ENCODE data around the gene MAGEB1. TPM values are rescaled to one million over a fixed set of nuclear protein-coding genes. Genes with fewer than 3 reads are reported as not detected.

MAGEB1 gene, protein sequence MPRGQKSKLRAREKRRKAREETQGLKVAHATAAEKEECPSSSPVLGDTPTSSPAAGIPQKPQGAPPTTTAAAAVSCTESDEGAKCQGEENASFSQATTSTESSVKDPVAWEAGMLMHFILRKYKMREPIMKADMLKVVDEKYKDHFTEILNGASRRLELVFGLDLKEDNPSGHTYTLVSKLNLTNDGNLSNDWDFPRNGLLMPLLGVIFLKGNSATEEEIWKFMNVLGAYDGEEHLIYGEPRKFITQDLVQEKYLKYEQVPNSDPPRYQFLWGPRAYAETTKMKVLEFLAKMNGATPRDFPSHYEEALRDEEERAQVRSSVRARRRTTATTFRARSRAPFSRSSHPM
- total RNA-seq, result not detected

DNA sequence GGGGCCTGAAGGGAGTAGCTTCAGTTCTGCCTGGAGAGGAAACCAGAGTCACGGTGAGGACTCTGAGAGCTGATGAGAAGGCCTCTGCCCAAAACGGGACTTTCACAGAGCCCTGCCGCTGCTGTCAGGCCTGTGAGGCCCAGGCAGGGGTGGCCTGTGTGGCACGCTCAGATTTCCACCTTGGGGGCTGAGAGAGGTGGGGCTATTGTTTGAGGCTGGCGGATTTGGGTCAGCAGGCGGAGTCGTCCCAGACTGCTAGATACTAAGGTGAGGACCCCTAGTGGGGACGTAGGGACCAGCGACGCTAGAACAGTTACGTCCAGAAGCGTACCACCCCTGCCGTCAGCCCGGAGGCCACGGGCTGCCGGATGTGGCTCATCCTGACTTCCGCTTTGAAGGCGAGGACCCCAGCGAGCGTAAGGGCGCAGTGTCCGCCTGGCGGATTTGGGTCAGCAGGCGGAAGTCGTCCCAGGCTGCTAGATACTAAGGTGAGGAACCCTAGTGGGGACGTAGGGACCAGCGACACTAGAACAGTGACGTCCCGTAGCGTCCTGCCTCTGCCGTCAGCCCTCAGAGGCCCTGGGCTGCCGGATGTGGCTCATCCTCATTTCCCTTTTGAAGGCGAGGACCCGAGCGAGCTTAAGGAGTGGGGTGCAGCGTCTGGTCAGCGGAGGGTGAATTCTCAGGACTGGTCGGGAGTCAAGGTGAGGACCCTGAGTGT lies at the start of gene MAGEB1:
MAGEB1 (plus strand) TSS at position 378 of the 721 bp plus-strand sequence. CDS start 3,348 bp downstream, outside the sequence.
- no peak for DNase-seq (ENCODE audit: low spot score)

DNA sequence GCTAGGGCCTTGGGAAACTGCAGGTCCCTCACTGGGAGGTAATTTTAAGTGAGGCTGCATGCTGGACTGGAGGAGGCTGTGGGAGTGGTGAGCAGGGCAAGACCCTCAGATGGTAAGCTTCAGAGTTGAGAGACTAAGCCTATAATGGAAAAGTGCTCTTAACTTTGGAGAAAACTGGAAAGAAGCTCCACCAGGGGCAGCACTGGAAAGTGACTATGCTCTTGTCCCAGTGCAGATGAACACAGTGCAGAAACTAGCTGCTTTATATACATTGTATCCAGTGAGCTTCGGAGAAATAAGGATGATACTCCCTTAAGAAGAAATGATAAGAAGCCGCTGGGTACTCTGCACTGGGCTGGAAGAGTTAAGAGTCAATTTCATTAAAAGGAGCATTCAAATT lies 34.8 kb upstream of the MAGEB1 start:
- no peak for DNase-seq (ENCODE audit: low spot score)

DNA sequence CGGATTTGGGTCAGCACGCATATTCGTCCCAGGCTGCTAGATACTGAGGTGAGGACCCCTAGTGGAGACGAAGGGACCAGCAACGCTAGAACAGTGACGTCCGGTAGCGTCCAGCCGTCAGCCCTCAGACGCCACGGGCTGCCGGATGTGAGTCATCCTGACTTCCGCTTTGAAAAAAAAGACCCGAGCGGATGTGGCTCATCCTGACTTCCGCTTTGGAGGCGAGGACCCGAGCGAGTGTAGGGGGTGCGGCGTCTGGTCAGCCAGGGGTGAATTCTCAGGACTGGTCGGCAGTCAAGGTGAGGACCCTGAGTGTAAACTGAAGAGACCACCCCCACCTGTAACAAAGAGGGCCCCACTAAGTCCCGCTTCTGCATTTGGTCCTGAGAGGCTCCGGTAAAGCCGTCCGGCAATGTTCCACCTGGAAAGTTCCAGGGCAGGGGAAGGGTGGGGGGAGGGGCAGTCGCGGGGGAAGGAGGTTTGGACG lies 31.5 kb upstream of the MAGEB1 start, which contains the start of gene MAGEB2:
MAGEB2 (plus strand) TSS at position 207 of the 487 bp plus-strand sequence. CDS start 3,018 bp downstream, outside the sequence.
- DNase-seq (ENCODE audit: low spot score), result no peak

DNA sequence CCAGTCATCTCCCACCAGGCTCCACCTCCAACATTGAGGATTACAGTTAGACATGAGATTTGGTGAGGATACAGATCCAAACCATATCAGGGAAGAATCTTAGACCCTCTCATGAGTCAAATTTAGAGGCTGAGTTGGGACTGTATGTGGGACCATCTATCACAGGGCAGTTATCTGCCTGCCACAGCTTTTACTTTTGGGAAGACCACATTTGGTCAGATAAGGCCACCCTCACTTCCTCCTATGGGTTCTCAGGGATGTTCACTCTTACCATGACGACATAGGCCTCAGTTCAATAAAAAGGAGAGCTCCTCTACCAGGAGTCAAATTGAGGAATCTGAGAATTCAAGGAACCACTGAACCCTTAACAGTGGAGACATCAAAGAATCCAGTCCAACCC lies 29.5 kb upstream of the MAGEB1 start:
- DNase-seq (ENCODE audit: low spot score), result no peak

DNA sequence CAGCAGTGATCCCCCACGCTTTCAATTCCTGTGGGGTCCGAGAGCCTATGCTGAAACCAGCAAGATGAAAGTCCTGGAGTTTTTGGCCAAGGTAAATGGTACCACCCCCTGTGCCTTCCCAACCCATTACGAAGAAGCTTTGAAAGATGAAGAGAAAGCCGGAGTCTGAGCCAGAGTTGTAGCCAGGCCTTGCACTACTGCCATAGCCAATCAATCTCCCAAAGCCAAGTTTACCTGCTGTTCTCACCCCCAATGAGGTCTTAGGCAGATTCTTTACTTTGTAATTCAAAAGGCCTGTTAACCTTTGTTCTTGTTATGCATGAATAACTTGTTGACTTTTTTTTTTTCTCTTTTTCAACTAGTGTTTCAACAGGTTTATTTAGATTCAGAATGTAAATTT lies 27.6 kb upstream of the MAGEB1 start:
- DNase-seq (ENCODE audit: low spot score), result no peak

DNA sequence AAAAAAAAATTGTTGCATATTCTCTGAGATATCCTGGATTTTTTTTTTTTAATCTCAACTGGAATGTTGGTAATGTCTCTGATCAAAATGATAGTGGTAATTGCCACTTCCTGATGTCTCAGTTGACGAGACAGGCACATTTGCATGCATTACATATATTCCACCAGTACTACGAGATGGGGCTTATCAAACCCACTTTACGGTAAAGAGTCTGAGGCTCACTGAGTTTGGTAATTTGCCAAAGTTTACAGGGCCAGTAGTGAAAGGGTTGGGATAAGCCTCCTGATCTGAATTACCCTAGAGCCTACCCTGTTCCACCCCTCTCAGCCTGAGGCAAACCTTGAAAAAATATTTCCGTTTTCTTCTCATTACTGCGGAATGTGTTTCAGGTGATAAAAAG lies 26.3 kb upstream of the MAGEB1 start:
- no peak for DNase-seq (ENCODE audit: low spot score)

DNA sequence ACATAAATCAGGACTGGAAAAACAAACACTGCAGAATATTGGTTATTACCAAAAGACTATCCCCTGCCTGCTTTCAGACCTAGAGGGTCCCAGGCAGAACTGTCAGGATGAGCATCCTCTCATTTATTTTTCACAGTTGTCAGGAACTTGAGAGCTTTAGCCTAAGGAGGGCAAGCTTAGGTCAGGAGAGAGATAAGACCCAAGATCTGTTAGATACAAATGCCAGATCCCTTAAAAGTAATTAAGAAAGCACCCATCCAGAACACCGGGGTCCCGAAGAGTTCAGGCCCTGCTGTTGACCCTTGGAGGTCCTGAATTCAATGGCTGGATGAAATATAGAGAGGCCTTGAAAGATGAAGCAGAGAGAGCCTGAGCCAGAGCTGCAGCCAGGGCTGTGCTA lies 22.4 kb upstream of the MAGEB1 start:
- no peak for DNase-seq (ENCODE audit: low spot score)

DNA sequence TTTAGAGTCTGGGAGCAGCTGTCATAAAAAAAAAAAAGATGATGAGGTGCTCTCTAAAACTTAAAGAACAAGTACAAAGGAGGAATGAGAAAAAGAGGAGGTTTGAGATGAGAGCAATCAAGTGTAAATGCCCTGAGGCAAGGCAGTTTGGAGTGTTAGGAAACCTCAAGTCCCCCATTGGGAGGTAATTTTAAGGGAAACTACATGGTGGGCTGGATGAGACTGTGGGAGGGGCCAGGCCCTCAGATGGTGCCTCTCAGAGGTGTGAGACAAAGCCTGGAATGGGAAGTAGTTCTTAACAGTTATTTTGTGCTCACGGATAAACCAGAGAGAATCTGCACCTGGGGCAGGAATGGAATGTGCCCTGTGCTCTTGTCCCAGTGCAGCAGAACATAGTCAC lies 18.4 kb upstream of the MAGEB1 start:
- no peak for DNase-seq (ENCODE audit: low spot score)

DNA sequence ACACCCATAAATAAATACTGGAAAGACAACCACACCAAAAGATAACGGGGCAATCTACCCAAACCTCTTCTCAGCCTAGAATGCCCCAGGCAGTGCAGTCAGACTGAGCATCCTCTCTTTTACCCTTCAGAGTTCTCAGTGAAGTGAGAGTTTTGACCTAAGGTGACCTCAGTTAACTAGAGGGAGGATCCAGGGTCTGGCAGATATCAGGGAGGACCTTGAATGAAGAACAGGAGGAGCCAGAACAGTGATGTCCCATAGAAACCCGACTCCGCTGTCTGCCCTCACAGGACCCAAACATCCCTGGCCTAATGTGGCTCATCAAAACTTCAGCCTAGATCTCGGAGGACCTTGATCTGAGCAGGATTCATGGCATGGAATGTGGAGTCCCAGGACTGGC lies 16.6 kb upstream of the MAGEB1 start, which contains the start of gene MAGEB3:
MAGEB3 (plus strand) TSS at position 263 of the 400 bp plus-strand sequence. CDS start 5,268 bp downstream, outside the sequence.
- no peak for DNase-seq (ENCODE audit: low spot score)

DNA sequence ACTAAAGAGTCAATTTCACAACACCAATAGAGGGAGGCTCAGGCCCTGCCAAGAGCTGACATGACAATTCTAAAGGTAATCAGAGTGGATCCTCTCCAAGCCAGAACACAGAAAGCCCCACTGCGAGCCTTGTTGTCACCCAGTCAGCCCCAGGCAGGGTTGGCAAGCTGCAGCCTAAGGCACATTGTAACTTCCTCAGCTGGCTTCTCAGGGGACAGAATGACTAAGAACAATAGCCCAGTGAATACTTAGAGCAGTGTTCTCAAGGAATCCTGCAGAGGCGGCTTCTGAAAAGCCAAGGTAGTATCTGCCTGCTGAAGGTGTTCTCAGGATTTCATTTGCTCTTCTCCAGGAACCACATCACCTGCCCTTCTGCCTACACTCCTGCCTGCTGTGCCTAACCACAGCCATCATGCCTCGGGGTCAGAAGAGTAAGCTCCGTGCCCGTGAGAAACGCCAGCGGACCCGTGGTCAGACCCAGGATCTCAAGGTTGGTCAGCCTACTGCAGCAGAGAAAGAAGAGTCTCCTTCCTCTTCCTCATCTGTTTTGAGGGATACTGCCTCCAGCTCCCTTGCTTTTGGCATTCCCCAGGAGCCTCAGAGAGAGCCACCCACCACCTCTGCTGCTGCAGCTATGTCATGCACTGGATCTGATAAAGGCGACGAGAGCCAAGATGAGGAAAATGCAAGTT lies 5.1 kb upstream of the MAGEB1 start, which contains the start of gene MAGEB4:
MAGEB4 (plus strand) TSS at position 277 of the 692 bp plus-strand sequence; CDS start at position 413, 136 bp downstream.
- no peak for DNase-seq (ENCODE audit: low spot score)

DNA sequence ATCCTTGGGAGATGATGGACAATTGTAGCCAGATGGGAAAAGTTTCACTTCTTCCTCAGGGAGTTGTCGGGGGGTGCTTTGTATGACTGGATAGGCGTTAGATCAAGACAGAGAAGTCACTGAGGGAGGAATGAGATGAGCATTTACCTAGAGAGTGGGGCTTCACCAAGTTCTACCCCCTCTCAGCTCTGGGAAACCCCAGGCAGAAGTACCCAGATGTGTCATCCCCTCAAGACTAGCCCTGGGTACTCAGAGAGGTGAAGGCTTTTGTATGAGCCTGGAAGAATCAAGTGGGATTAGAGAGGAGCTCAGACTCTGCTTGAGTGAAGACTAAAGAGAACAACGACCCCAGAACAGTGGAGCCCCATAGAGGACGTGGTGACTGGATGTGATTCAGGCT lies 1.9 kb downstream of the MAGEB1 start:
- DNase-seq (ENCODE audit: low spot score), result no peak

DNA sequence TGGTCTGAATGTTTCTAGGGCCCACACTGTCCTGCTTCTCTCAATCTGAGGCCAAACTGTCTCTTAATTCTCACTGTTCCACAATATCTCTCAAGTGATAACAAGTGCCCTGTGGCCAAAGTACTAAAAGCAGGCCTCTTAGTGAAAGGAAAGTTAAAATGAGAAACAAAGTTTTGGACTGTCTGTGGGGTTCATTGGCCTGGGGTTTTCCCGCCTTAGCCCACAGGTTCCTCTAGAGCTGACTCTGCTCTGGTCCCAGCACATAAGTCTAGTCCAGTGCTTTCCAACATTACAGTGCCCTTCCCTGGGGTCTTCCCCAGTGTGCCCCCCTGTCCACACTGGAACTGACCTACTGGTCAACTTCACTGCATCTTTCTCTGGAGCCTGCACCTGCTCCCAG lies 6.3 kb downstream of the MAGEB1 start:
- no peak for DNase-seq (ENCODE audit: low spot score)

DNA sequence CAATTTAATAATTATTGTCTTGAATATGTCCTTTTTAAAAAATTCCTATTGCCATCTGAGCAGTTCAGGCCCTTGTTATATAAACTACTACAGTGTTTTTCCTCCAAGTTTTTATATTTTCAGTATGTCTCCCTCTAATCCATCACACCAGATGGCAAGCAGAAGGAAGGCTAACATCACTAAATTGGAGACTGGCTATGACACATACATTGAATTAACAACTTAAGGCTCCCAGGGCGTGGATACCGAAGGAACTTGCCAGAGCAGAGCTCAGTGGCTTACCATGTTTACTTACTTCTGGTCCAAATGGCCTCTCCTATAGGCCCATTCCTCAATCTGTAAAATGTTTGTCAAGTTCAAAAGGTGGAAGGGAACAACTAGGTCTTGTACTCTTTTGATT lies 13.0 kb downstream of the MAGEB1 start:
- no peak for DNase-seq (ENCODE audit: low spot score)

DNA sequence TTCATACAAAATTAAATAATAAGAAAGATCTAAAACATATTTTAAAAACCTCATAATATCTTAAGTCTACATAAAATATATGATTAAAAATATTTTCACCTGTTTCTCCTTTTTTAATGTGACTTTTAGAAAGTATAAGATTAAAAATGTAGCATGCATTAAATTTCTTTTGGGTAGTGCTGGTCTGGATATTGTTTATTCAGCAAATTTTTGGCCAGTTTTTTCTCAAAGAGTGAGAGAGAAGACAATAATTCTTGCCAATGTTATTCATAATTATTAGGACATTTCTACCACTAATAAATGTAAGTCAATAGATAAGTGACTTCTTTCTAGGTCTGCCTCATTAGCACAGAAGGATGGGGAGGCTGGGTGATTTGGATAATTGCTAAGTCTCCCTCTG lies 14.1 kb downstream of the MAGEB1 start:
- no peak for DNase-seq (ENCODE audit: low spot score)

DNA sequence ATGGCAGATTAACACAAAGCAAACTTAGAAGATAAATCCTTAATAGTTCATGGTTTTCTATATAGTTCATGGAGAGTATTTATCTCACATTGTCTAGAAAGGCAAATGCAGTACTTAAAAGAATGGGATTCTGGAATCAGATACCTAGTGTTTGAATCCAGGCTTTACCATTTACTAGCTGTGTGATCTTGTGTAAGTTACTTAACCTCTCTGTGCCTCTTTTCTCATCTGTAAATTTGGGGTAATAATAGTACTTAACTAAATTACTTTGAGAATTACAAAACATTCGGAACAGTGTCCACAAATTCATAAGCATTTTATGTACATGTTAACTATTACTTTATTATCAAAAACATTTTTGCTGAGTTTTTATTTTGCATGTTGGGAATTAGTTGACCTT lies 15.8 kb downstream of the MAGEB1 start:
- no peak for DNase-seq (ENCODE audit: low spot score)

DNA sequence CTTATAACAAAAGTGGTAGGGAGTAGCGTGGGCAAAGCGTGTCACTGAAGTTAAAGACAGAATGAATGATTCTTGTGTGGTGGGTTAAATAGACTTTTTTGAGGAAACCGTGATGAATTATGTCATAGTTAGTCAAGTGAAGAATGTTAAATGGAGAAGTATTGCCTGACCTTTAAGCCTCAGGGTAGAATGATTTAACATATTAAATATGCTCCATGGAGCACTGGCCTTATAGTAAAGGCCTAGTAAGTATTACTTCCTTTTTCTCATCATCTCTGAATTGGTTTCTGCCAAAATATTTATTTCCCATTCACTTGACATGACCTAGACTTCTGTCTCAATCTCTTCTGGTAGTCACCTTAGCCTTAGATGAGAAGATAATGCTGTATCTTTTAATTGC lies 23.7 kb downstream of the MAGEB1 start:
- no peak for DNase-seq (ENCODE audit: low spot score)

DNA sequence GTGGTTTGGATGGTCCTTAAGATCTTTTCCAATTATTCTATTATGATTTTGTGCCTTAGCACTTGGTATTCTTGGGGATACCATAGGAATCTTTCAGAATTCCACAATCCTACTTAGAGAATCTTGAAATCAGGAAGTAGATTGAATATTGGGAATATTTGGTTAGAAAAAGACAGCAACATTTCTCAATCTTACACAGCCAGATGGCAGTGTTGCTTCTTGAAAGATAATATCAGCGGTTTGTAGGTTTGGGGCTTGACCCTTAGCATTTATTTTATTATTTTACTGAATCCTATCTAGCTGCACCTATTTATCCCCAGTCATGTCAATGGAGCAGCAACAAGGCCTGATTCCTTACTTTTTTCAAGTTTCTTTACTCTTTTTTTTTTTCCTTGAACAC lies 28.6 kb downstream of the MAGEB1 start:
- no peak for DNase-seq (ENCODE audit: low spot score)

DNA sequence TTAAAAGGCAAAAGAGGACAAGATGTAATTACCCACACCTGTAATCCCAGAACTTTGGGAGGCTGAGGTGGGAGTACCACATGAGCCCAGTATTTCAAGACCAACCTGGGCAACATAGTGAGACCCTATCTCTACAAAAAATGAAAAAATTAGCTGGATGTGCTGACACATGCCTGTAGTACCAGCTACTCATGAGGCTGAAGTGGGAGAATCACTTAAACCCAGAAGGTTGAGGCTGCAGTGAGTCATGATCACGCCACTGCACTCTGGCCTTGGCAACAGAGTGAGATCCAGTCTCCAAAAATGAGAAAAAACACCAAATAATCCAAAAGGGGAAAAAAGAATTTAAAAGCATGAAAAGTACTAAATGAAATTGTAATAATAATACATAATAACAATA lies 31.4 kb downstream of the MAGEB1 start:
- DNase-seq (ENCODE audit: low spot score), result no peak

DNA sequence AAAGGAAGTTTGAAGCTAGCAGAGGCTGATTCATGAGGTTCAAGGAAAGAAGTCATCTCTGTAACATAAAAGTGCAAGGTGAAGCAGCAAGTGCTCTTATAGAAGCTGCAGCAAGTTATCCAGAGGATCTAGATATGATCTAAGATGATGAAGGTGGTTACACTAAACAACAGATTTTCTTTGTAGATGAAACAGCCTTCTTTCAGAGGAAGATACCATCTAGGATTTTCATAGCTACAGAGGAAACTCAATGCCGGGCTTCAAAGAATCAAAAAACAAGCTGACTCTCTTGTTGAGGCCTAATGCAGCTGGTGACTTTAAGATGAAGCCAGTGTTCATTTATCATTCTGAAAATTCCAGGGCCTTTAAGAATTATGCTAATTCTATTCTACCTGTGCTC lies 33.5 kb downstream of the MAGEB1 start:
- no peak for DNase-seq (ENCODE audit: low spot score)

DNA sequence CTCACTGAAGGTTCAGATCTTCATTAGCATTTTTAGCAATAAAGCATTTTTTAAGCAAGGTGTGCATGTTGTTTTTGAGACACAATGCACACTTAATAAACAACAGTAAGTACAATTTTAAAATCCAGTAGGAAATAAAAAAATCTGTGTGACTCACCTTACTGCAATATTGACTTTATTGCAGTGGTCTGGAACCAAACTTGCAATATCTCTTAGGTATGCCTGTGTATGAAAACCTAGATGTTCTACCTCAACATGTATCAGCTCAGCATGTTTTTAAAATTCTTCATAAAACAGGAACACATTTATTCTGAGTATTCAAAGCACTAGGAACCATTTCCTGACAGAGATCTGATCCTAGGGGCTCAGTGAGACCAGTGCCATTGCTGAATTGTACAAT lies 35.6 kb downstream of the MAGEB1 start:
- no peak for DNase-seq (ENCODE audit: low spot score)

DNA sequence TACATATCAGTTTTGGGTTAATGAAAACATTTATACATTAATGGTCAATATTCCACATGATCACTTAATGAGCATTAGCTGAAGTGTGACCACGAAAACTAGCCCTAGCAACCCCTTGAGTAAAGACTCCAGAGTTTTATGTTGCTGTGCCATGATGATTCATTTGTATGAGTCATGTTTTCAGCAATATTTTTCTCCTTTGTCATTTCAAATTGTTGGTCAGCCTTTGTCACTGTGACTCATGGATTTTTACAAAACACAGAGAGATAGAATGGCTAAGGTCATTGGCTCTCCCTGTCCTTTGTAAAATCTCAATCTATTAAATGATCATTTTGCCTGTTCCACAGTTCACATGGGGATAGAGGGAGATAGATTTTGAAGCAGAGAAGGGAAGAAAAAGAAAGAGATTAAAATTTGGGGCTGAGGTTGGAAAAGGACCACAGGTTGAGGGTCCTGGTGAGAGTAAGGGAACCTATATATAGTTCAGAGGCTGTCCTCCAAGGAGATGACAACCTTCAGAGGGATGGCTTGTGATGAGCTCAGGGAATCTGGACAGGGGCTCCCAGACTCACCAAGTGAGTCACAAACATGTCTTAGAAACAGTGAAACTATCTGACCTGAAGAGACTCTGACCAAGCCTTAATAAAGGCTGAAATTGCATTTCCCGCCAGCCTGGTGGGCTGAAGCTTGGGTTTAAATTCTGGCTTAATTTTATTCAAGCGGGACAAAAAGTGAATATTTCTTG lies 36.7 kb downstream of the MAGEB1 start:
- DNase-seq (ENCODE audit: low spot score), result no peak

Data from mucosa of gallbladder (tissue), 1 donor.